HepG2 (cell line): ENCODE data around the gene NT5C1B. TPM values are rescaled to one million over a fixed set of nuclear protein-coding genes. Genes with fewer than 3 reads are reported as not detected.

Experiments
- ATAC-seq: fragments of 200-7000 bp; cut with Tn5 transposase; 3 replicates; pipeline ENCODE4 v1.9.1; 2020; ENCODE audit warnings: mild to moderate bottlenecking, moderate library complexity
- BruUV-seq: library from RNA; stranded (reverse); fragments of 400-500 nt; replicated peaks from 2 replicates; lab custom pipeline; 2021; lab: Mats Ljungman, UMichigan
- CTCF ChIA-PET: fragments of 300-600 bp; formaldehyde crosslinking; extraction: SDS; loops from one replicate; lab custom pipeline; 2021; ENCODE audit warnings: low total read pairs, inconsistent platforms, low intra/inter-chr PET ratio; lab: Yijun Ruan, JAX
- POLR2A ChIA-PET: fragments of 350-600 bp; sonication (Branson Sonifier 250); formaldehyde crosslinking; loops from one replicate; lab custom pipeline; 2020; ENCODE audit warnings: antibody characterized with exemption, inconsistent platforms; lab: Yijun Ruan, JAX
- DNase-seq: peaks from one replicate; pipeline ENCODE4 v3.0.0-alpha.2; 2015; ENCODE audit warnings: low spot score
- FAIRE-seq: peaks from 3 replicates; lab custom pipeline; 2011; peaks lifted over from hg19 to GRCh38; lab: Jason Lieb, UNC
- H2AFZ ChIP-seq: one replicate; pipeline ENCODE4 v1.6.1; 2011; ENCODE audit warnings: low read length, inconsistent platforms
- H3K27ac ChIP-seq: fragments of 300-600 bp; 3 replicates; pipeline ENCODE4 v1.8.0; 2011; ENCODE audit warnings: mixed run types, mild to moderate bottlenecking, mixed read lengths, low read length, inconsistent platforms; ENCODE audit not compliant: insufficient read depth; ENCODE audit errors: extremely low read length
- H3K27me3 ChIP-seq, 2 experiments: fragments of 200-600 bp in 1 of 2; 2 replicates in 1 of 2; 3 replicates in 1 of 2; pipeline versions ENCODE4 v1.6.0 to v1.8.0; 2011; ENCODE audit warnings: low read length in 2 of 2, mild to moderate bottlenecking in 2 of 2, moderate library complexity in 2 of 2, inconsistent platforms in 1 of 2; ENCODE audit not compliant: insufficient read depth in 2 of 2, control insufficient read depth in 1 of 2
- H3K36me3 ChIP-seq, 2 experiments: fragments of 200-600 bp in 1 of 2; replicated peaks in 1 of 2; 2 replicates in 1 of 2; 3 replicates in 1 of 2; pipeline versions ENCODE4 v1.5.1 to v1.8.0; 2011; ENCODE audit warnings: low read length in 2 of 2, inconsistent platforms in 1 of 2; ENCODE audit not compliant: insufficient read depth in 2 of 2, control insufficient read depth in 1 of 2
- H3K4me1 ChIP-seq: 2 replicates; pipeline ENCODE4 v1.5.1; 2012; ENCODE audit warnings: low read length, inconsistent platforms; ENCODE audit not compliant: insufficient read depth
- H3K4me2 ChIP-seq: 2 replicates; pipeline ENCODE4 v1.6.0; 2011; ENCODE audit warnings: low read depth, low read length, inconsistent platforms
- H3K4me3 ChIP-seq, 3 experiments: fragments of 200-600 bp in 1 of 3; sonication (generic), shearing (Covaris generic) in 1 of 3; replicated peaks in 1 of 3; 2 replicates each; pipeline ENCODE4 v1.5.1; 2011 to 2016; ENCODE audit warnings: low read length in 3 of 3, inconsistent platforms in 2 of 3, low read depth in 2 of 3, mild to moderate bottlenecking in 2 of 3, control low read depth in 1 of 3, mixed read lengths in 1 of 3; ENCODE audit not compliant: insufficient read depth in 1 of 3
- H3K79me2 ChIP-seq: one replicate; pipeline ENCODE4 v1.6.1; 2011; ENCODE audit warnings: low read length, inconsistent platforms; ENCODE audit not compliant: insufficient read depth
- H3K9ac ChIP-seq: 2 replicates; pipeline ENCODE4 v1.6.0; 2011; ENCODE audit warnings: mild to moderate bottlenecking, low read depth, low read length, inconsistent platforms; ENCODE audit not compliant: insufficient read depth
- H3K9me3 ChIP-seq: 2 replicates; pipeline ENCODE4 v1.5.1; 2012; ENCODE audit warnings: mild to moderate bottlenecking, low read length
- H4K20me1 ChIP-seq: 2 replicates; pipeline ENCODE4 v1.6.0; 2011; ENCODE audit warnings: inconsistent platforms, mild to moderate bottlenecking, low read length, moderate library complexity; ENCODE audit not compliant: insufficient read depth
- AGO1 ChIP-seq: fragments of 200-400 bp; formaldehyde crosslinking; IDR thresholded peaks from 2 replicates; pipeline ENCODE4 v1.6.1; 2017; ENCODE audit warnings: mild to moderate bottlenecking, low read depth, low read length, moderate library complexity; ENCODE audit not compliant: poor library complexity, severe bottlenecking
- HNF4G ChIP-seq, 2 experiments: sonication (generic) in 1 of 2; formaldehyde crosslinking in 1 of 2; IDR thresholded peaks; 2 replicates each; pipeline versions ENCODE4 v1.4.0 to v1.6.1; 2011 to 2020; ENCODE audit warnings: borderline replicate concordance in 2 of 2, low read depth in 2 of 2, mild to moderate bottlenecking in 2 of 2, low read length in 1 of 2, missing genetic modification reagents in 1 of 2, moderate library complexity in 1 of 2
- MED8 ChIP-seq: sonication (generic); formaldehyde crosslinking; IDR thresholded peaks from 2 replicates; pipeline ENCODE4 v1.8.1; 2023; ENCODE audit warnings: mild to moderate bottlenecking, missing genetic modification reagents; ENCODE audit not compliant: insufficient replicate concordance
- TFAP4 ChIP-seq: sonication (generic); IDR thresholded peaks from 2 replicates; pipeline ENCODE4 v1.6.1; 2016; ENCODE audit warnings: low read depth, borderline replicate concordance
- ZNF543 ChIP-seq: sonication (generic); formaldehyde crosslinking; IDR thresholded peaks from 2 replicates; pipeline ENCODE4 v1.4.0; 2020; ENCODE audit warnings: mild to moderate bottlenecking, missing genetic modification reagents
- ZNF776 ChIP-seq: sonication (generic); formaldehyde crosslinking; IDR thresholded peaks from 2 replicates; pipeline ENCODE4 v1.4.0; 2020; ENCODE audit warnings: mild to moderate bottlenecking, missing genetic modification reagents
- WGBS: methylation state at CpG from one replicate; pipeline ENCODE4 v1.1.6; 2017; ENCODE audit warnings: low lambda C conversion rate; 5-methylcytosine and 5-hydroxymethylcytosine counted together
- in situ Hi-C: cut with HindIII; loops from 2 replicates; pipeline ENCODE4 v1.10.0; 2017; ENCODE audit warnings: low pct_unique_long_range_greater_than_20kb; ENCODE audit not compliant: extremely low pct_ligation_motif_present
- intact Hi-C: fragments of 100-400 bp; cut with micrococcal nuclease; formaldehyde crosslinking; loops from one replicate; pipeline ENCODE4 v1.10.0; 2022; ENCODE audit not compliant: unreplicated experiment
- polyA plus RNA-seq, 8 experiments: library from polyadenylated mRNA; depleted of rRNA in 3 of 8; stranded (reverse) in 7 of 8; unstranded in 1 of 8; fragments of >200 nt; fragmentation: Illumina TruSeq in 4 of 8; extraction: Trizol in 4 of 8; gene quantifications; 2 replicates each; pipeline versions ENCODE4 v1.2.1 to v1.2.3, GENCODE V29; 2011 to 2016; ENCODE audit warnings: low read depth in 4 of 8, missing spikeins in 1 of 8, mixed read lengths in 1 of 8; ENCODE audit not compliant: insufficient read depth in 1 of 8
- total RNA-seq, 5 experiments: library from RNA; depleted of rRNA; stranded (reverse); fragments of >200 nt; fragmentation: Illumina TruSeq; extraction: Trizol; gene quantifications; 2 replicates each; pipeline ENCODE4 v1.2.3, GENCODE V29; 2016; ENCODE audit warnings: low read depth in 1 of 5
- TF ChIP-seq, protein P1 (sequence below): IDR thresholded peaks from 2 replicates; pipeline ENCODE4 v1.6.1; 2016; ENCODE audit warnings: missing compliant biosample characterization, missing genetic modification reagents, borderline replicate concordance

Gene NT5C1B
- total and polyA plus RNA-seq, 2 of the 13 experiments (the other 11 are each of a cell fraction or from before 2014, with no cell fraction given): not detected

DNA sequence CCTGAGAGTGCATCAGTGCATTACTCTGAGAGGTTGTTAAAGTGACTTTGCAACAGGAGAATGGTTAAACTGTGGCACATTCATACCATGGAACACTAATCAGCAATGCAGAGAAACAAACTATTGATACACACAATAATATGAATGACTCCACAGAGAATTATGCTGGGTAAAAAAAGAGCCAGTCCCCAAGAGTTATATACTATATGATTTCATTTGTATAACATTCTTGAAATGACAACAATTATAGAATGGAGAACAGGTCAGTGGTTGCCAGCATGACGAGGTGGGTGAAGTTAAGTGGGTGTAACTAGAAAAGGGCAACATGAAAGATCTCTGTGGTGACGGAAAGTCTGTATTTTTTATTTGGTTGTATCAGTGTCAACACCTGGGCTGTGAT is 3.0 kb upstream of the NT5C1B start:
- CTCF ChIA-PET: no interaction called here
- in situ Hi-C loops: no loop called here
- no peak overlapping the region for H3K4me3 ChIP-seq

GRCh38 chr2:18588802-18589201 is 567 bp downstream of the NT5C1B start:
- no peaks in the 10 kb centered on the region for H3K79me2 ChIP-seq
- no TSS peak for BruUV-seq
- intact Hi-C loops (no loop called here), in situ Hi-C loops (no loop called here)
- TF ChIP-seq AGO1 (no peak), ZNF776 (CRISPR knock-in tag) (no peak), ZNF543 (no peak), HNF4G (IDR thresholded peaks at IDR 0.05; ENCODE audit: borderline replicate concordance, low read depth, low read length) (no peak), HNF4G (CRISPR knock-in tag; IDR thresholded peaks at IDR 0.05; ENCODE audit: borderline replicate concordance, low read depth) (no peak)
- TF ChIP-seq, protein P1, sequence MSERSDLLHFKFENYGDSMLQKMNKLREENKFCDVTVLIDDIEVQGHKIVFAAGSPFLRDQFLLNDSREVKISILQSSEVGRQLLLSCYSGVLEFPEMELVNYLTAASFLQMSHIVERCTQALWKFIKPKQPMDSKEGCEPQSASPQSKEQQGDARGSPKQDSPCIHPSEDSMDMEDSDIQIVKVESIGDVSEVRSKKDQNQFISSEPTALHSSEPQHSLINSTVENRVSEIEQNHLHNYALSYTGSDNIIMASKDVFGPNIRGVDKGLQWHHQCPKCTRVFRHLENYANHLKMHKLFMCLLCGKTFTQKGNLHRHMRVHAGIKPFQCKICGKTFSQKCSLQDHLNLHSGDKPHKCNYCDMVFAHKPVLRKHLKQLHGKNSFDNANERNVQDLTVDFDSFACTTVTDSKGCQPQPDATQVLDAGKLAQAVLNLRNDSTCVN (CRISPR knock-in tag): no peak
- no peak overlapping the region for H3K9ac ChIP-seq
- H2AFZ ChIP-seq: no peak overlapping the region
- no peak overlapping the region for H3K27ac ChIP-seq
- no peaks in the 10 kb centered on the region for H4K20me1 ChIP-seq
- ChIA-PET POLR2A (no interaction called here), CTCF (no interaction called here)
- no peak for FAIRE-seq
- H3K4me1 ChIP-seq: no peaks in the 10 kb centered on the region
- no peak overlapping the region for H3K4me3 ChIP-seq
- H3K4me2 ChIP-seq: no peak overlapping the region
- H3K36me3 ChIP-seq: no peaks in the 10 kb centered on the region
- no peaks in the 10 kb centered on the region for H3K9me3 ChIP-seq
- WGBS: 78% methylated on average over 1 of the region's 1 CpG
- no peak for ATAC-seq
- H3K27me3 ChIP-seq: no peaks in the 10 kb centered on the region
- no peak for DNase-seq

More for the DNA sequence above, 3.0 kb upstream of the NT5C1B start:
- Histone ChIP-seq H3K9ac (no peak overlapping the region), H3K36me3 (no peaks in the 10 kb centered on the region), H3K4me2 (no peak overlapping the region), H3K4me1 (no peaks in the 10 kb centered on the region), H3K9me3 (no peaks in the 10 kb centered on the region), H2AFZ (no peak overlapping the region), H3K79me2 (no peaks in the 10 kb centered on the region), H3K27ac (no peak overlapping the region), H3K27me3 (no peaks in the 10 kb centered on the region), H4K20me1 (no peaks in the 10 kb centered on the region)
- ATAC-seq: no peak
- TF ChIP-seq TFAP4 (no peak), MED8 (CRISPR knock-in tag) (no peak)
- no peak for FAIRE-seq
- DNase-seq: no peak
- 82% methylated on average over 2 of the region's 2 CpGs for WGBS
- no TSS peak for BruUV-seq
- POLR2A ChIA-PET: no interaction called here
- intact Hi-C loops: no loop called here
